ENCODE measurements around the gene NLN. TPM values are rescaled to one million over a fixed set of nuclear protein-coding genes. Genes with fewer than 3 reads are reported as not detected.
A peak's percentile ranks its signal among the peaks of the same experiment; 100 is the strongest.
"Not testable (repeated sequence)": the region's sequence is repeated elsewhere in the genome, so short reads cannot be mapped to it uniquely, and the experiment has no call there.

NLN gene
- total RNA-seq, 2 experiments from 2014 or later = 1.4 to 2.5 TPM

- H3K27me3 Mint-ChIP-seq = no peaks in the 10 kb centered on the region
- Histone ChIP-seq H3K4me3 (ENCODE audit: low read length) (no peak overlapping the region), H3K9me3 (ENCODE audit: control insufficient read depth in 1 of 2, insufficient read depth in 1 of 2, low read length in 2 of 2) (peaks cover 5 to 18% of the 10 kb centered on the region in 2 experiments), H3K27ac (ENCODE audit: low read depth in 1 of 2, low read length in 2 of 2) (no peak overlapping the region), H3K27me3 (ENCODE audit: control insufficient read depth in 1 of 2, insufficient read depth in 2 of 2, low read length in 2 of 2) (no peaks in the 10 kb centered on the region), H3K4me1 (ENCODE audit: insufficient read depth, low read length) (peaks cover 12% of the 10 kb centered on the region), H3K36me3 (ENCODE audit: insufficient read depth, low read length) (no peaks in the 10 kb centered on the region)
- no peak for DNase-seq
- H3K36me3 Mint-ChIP-seq (ENCODE audit: low read depth) = peaks cover 5% of the 10 kb centered on the region
- peaks cover 25% of the 10 kb centered on the region for H3K4me1 Mint-ChIP-seq (ENCODE audit: low read depth)
- ChIA-PET POLR2A (interaction anchor here (1.2 kb wide), 1 partner anchor 123 kb away, joined by 3 read pairs; the partner anchor contains the start of gene ERBIN), CTCF (no interaction called here)
- no peaks in the 10 kb centered on the region for H3K9me3 Mint-ChIP-seq
- no peak overlapping the region for H3K4me3 Mint-ChIP-seq
- ATAC-seq (ENCODE audit: poor library complexity) = no peak
- TF ChIP-seq, protein P1, sequence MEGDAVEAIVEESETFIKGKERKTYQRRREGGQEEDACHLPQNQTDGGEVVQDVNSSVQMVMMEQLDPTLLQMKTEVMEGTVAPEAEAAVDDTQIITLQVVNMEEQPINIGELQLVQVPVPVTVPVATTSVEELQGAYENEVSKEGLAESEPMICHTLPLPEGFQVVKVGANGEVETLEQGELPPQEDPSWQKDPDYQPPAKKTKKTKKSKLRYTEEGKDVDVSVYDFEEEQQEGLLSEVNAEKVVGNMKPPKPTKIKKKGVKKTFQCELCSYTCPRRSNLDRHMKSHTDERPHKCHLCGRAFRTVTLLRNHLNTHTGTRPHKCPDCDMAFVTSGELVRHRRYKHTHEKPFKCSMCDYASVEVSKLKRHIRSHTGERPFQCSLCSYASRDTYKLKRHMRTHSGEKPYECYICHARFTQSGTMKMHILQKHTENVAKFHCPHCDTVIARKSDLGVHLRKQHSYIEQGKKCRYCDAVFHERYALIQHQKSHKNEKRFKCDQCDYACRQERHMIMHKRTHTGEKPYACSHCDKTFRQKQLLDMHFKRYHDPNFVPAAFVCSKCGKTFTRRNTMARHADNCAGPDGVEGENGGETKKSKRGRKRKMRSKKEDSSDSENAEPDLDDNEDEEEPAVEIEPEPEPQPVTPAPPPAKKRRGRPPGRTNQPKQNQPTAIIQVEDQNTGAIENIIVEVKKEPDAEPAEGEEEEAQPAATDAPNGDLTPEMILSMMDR (IDR thresholded peaks at IDR 0.05) = no peak
- no peak overlapping the region for H3K27ac Mint-ChIP-seq
- intact Hi-C loops (cut with DNase I, micrococcal nuclease) = loop anchor here in 1 of 2 experiments (10.0 kb wide), 1 partner anchor 122 kb away; the partner anchor contains the start of gene ERBIN
Observed at GRCh38 chr5:65802820-65803219, 80.8 kb downstream of the NLN start.

GRCh38 chr5:65803699-65804391 lies 81.8 kb downstream of the NLN start:
- Mint-ChIP-seq H3K9me3 (no peaks in the 10 kb centered on the region), H3K4me3 (peak overlapping the region; percentile 39), H3K27me3 (no peaks in the 10 kb centered on the region), H3K4me1 (ENCODE audit: low read depth) (peaks cover 25% of the 10 kb centered on the region), H3K27ac (peak overlapping the region; percentile 70), H3K36me3 (ENCODE audit: low read depth) (peaks cover 5% of the 10 kb centered on the region)
- H3K4me3 ChIP-seq (ENCODE audit: low read length) = no peak overlapping the region
- no peaks in the 10 kb centered on the region for H3K27me3 ChIP-seq (ENCODE audit: control insufficient read depth in 1 of 2, insufficient read depth in 2 of 2, low read length in 2 of 2)
- ChIA-PET CTCF (no interaction called here), POLR2A (interaction anchor here (0.8 to 1.6 kb wide), 3 partner anchors 16 to 122 kb away, joined by 3 to 4 read pairs (median 4); partner anchors contain the start of gene ERBIN)
- peaks cover 12% of the 10 kb centered on the region for H3K4me1 ChIP-seq (ENCODE audit: insufficient read depth, low read length)
- intact Hi-C loops (cut with DNase I, micrococcal nuclease) = loop anchor here in 1 of 2 experiments (10.0 kb wide), 1 partner anchor 121 kb away; the partner anchor contains the start of gene ERBIN
- H3K36me3 ChIP-seq (ENCODE audit: insufficient read depth, low read length) = no peaks in the 10 kb centered on the region
- DNase-seq (peak in 3 of 14 experiments; percentile 13 to 18 (median 16)), ATAC-seq (ENCODE audit: poor library complexity) (peak; percentile 81)
- H3K27ac ChIP-seq (ENCODE audit: low read depth in 1 of 2, low read length in 2 of 2) = no peak overlapping the region
- peaks cover 5 to 18% of the 10 kb centered on the region in 2 experiments for H3K9me3 ChIP-seq (ENCODE audit: control insufficient read depth in 1 of 2, insufficient read depth in 1 of 2, low read length in 2 of 2)
- TF ChIP-seq, protein P1 (IDR thresholded peaks at IDR 0.05) = no peak

DNA sequence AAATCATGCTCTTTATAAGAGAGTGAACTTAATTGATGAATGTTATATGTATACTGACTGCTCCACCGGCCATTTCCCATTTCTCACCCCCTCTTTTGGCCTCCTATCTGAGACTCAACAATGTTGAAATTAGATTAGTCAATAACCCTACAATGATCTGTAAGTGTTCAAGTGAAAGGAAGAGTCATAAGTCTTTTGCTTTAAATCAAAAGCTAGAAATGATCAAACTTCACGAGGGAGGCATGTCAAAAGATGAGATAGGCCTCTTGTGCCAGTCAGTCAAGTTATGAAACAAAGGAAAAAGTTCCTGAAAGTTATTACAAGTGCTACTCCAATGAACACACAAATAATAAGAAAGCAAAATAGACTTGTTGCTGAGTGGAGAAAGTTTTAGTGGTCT lies 83.1 kb downstream of the NLN start:
- TF ChIP-seq, protein P1 (IDR thresholded peaks at IDR 0.05) = no peak
- DNase-seq (no peak), ATAC-seq (ENCODE audit: poor library complexity) (no peak)
- Histone ChIP-seq H3K4me3 (ENCODE audit: low read length) (no peak overlapping the region), H3K27me3 (ENCODE audit: control insufficient read depth in 1 of 2, insufficient read depth in 2 of 2, low read length in 2 of 2) (no peaks in the 10 kb centered on the region), H3K4me1 (ENCODE audit: insufficient read depth, low read length) (peaks cover 12% of the 10 kb centered on the region), H3K36me3 (ENCODE audit: insufficient read depth, low read length) (no peaks in the 10 kb centered on the region), H3K27ac (ENCODE audit: low read depth in 1 of 2, low read length in 2 of 2) (no peak overlapping the region), H3K9me3 (ENCODE audit: control insufficient read depth in 1 of 2, insufficient read depth in 1 of 2, low read length in 2 of 2) (peaks cover 5 to 18% of the 10 kb centered on the region in 2 experiments)
- H3K27ac Mint-ChIP-seq = peak overlapping the region; percentile 70
- H3K36me3 Mint-ChIP-seq (ENCODE audit: low read depth) = peaks cover 5% of the 10 kb centered on the region
- ChIA-PET POLR2A (interaction anchor here (0.6 kb wide), 1 partner anchor 239 kb away, joined by 3 read pairs; no protein-coding TSS in a partner anchor), CTCF (no interaction called here)
- intact Hi-C loops (cut with DNase I, micrococcal nuclease) = loop anchor here in 1 of 2 experiments (10.0 kb wide), 1 partner anchor 120 kb away; the partner anchor contains the start of gene ERBIN
- no peaks in the 10 kb centered on the region for H3K9me3 Mint-ChIP-seq
- H3K4me1 Mint-ChIP-seq (ENCODE audit: low read depth) = peaks cover 25% of the 10 kb centered on the region
- H3K4me3 Mint-ChIP-seq = no peak overlapping the region
- no peaks in the 10 kb centered on the region for H3K27me3 Mint-ChIP-seq

DNA sequence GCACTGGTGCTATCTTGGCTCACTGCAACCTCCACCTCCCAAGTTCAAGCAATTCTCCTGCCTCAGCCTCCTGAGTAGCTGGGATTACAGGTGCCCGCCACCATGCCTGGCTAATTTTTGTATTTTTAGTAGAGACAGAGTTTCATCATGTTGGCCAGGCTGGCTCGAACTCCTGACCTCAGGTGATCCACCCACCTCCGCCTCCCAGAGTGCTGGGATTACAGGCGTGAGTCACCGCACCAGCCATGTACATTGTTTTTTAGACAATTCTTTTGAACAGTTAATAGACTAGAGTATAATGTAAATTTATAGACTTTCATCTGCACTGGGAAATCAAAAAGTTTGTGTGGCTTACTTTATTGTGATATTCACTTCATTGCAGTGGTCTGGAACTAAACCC lies 85.5 kb downstream of the NLN start:
- H3K9me3 Mint-ChIP-seq; H3K27me3 Mint-ChIP-seq; ATAC-seq (ENCODE audit: poor library complexity); H3K36me3 Mint-ChIP-seq (ENCODE audit: low read depth); DNase-seq; H3K27me3 ChIP-seq (ENCODE audit: control insufficient read depth in 1 of 2, insufficient read depth in 2 of 2, low read length in 2 of 2); H3K27ac Mint-ChIP-seq; H3K36me3 ChIP-seq (ENCODE audit: insufficient read depth, low read length); H3K4me3 ChIP-seq (ENCODE audit: low read length); H3K27ac ChIP-seq (ENCODE audit: low read depth in 1 of 2, low read length in 2 of 2); H3K4me3 Mint-ChIP-seq; POLR2A ChIA-PET: not testable (repeated sequence)
- peaks cover 12% of the 10 kb centered on the region for H3K4me1 ChIP-seq (ENCODE audit: insufficient read depth, low read length)
- H3K9me3 ChIP-seq (ENCODE audit: control insufficient read depth in 1 of 2, insufficient read depth in 1 of 2, low read length in 2 of 2) = peaks cover 4 to 11% of the 10 kb centered on the region in 2 experiments
- peaks cover 29% of the 10 kb centered on the region for H3K4me1 Mint-ChIP-seq (ENCODE audit: low read depth)
- CTCF ChIA-PET = interaction anchor here (1.2 kb wide), 1 partner anchor 10 kb away, joined by 5 read pairs; no protein-coding TSS in a partner anchor
- intact Hi-C loops (cut with DNase I, micrococcal nuclease) = loop anchor here in 1 of 2 experiments (10.0 kb wide), 1 partner anchor 117 kb away; the partner anchor contains the start of gene ERBIN

All from CD4-positive, alpha-beta T cell (primary cell).